IMR-90 (cell line): ENCODE measurements around the gene FSTL5. TPM values are rescaled to one million over a fixed set of nuclear protein-coding genes. Genes with fewer than 3 reads are reported as not detected.

Experiments used
- ATAC-seq: fragments of 200-7000 bp; cut with Tn5 transposase; 2 replicates; pipeline ENCODE4 v1.9.1; 2020; ENCODE audit warnings: low read depth, mild to moderate bottlenecking, moderate library complexity
- BruUV-seq: library from RNA; stranded (reverse); fragments of 400-500 nt; replicated peaks from 2 replicates; lab custom pipeline; 2021; lab: Mats Ljungman, UMichigan
- CTCF ChIA-PET: fragments of 300-600 bp; formaldehyde crosslinking; extraction: SDS; loops from one replicate; lab custom pipeline; 2021; ENCODE audit warnings: antibody characterized with exemption; lab: Yijun Ruan, JAX
- POLR2A ChIA-PET: fragments of 300-600 bp; sonication (Branson Sonifier 250); formaldehyde crosslinking; loops from one replicate; lab custom pipeline; 2022; ENCODE audit warnings: antibody characterized with exemption; ENCODE audit not compliant: unreplicated experiment; lab: Charles Lee
- DNase-seq: peaks from one replicate; pipeline ENCODE4 v3.0.0; 2013
- H2AFZ ChIP-seq: replicated peaks from 2 replicates; pipeline ENCODE3; 2013; ENCODE audit warnings: low read length, mild to moderate bottlenecking; ENCODE audit not compliant: poor library complexity
- H2AK5ac ChIP-seq: 2 replicates; pipeline ENCODE4 v1.6.1; 2013; ENCODE audit warnings: low read depth, low read length, inconsistent platforms
- H2AK9ac ChIP-seq: replicated peaks from 2 replicates; pipeline ENCODE3; 2013; ENCODE audit warnings: mild to moderate bottlenecking, low read depth, low read length, moderate library complexity; ENCODE audit not compliant: poor library complexity
- H2BK120ac ChIP-seq: 2 replicates; pipeline ENCODE4 v1.6.1; 2013; ENCODE audit warnings: low read depth, low read length, inconsistent platforms
- H2BK15ac ChIP-seq: 3 replicates; pipeline ENCODE4 v1.6.1; 2013; ENCODE audit warnings: low read depth, low read length, inconsistent platforms
- H2BK20ac ChIP-seq: 2 replicates; pipeline ENCODE4 v1.6.1; 2013; ENCODE audit warnings: low read depth, mild to moderate bottlenecking, inconsistent platforms, low read length, moderate library complexity
- H2BK5ac ChIP-seq: 2 replicates; pipeline ENCODE4 v1.6.1; 2013; ENCODE audit warnings: mild to moderate bottlenecking, low read depth, low read length, inconsistent platforms; ENCODE audit not compliant: poor library complexity, severe bottlenecking
- H3K14ac ChIP-seq: replicated peaks from 2 replicates; pipeline ENCODE4 v1.6.1; 2013; ENCODE audit warnings: low read depth, low read length, inconsistent platforms
- H3K18ac ChIP-seq: 2 replicates; pipeline ENCODE4 v1.6.1; 2013; ENCODE audit warnings: low read depth, low read length, control low read depth
- H3K23ac ChIP-seq: 2 replicates; pipeline ENCODE4 v1.6.1; 2013; ENCODE audit warnings: low read depth, low read length, inconsistent platforms
- H3K27ac ChIP-seq: 2 replicates; pipeline ENCODE4 v1.5.1; 2013; ENCODE audit warnings: mild to moderate bottlenecking, control low read depth, low read length; ENCODE audit not compliant: insufficient read depth
- H3K27me3 ChIP-seq: 2 replicates; pipeline ENCODE4 v1.6.1; 2013; ENCODE audit warnings: low read length; ENCODE audit not compliant: control insufficient read depth, insufficient read depth
- H3K36me3 ChIP-seq: 2 replicates; pipeline ENCODE4 v1.6.1; 2013; ENCODE audit warnings: low read length, mixed read lengths; ENCODE audit not compliant: control insufficient read depth, insufficient read depth
- H3K4ac ChIP-seq: 2 replicates; pipeline ENCODE4 v1.6.1; 2013; ENCODE audit warnings: low read depth, low read length, inconsistent platforms
- H3K4me1 ChIP-seq: 2 replicates; pipeline ENCODE4 v1.6.1; 2013; ENCODE audit warnings: low read length, mixed read lengths; ENCODE audit not compliant: control insufficient read depth, insufficient read depth
- H3K4me2 ChIP-seq: 2 replicates; pipeline ENCODE4 v1.6.1; 2013; ENCODE audit warnings: low read depth, mild to moderate bottlenecking, control low read depth, low read length, moderate library complexity
- H3K4me3 ChIP-seq: 2 replicates; pipeline ENCODE4 v1.5.1; 2013; ENCODE audit warnings: low read depth, mild to moderate bottlenecking, control low read depth, low read length, moderate library complexity; ENCODE audit not compliant: insufficient read depth
- H3K56ac ChIP-seq: 2 replicates; pipeline ENCODE4 v1.6.1; 2013; ENCODE audit warnings: low read length, inconsistent platforms; ENCODE audit not compliant: insufficient read depth; ENCODE audit errors: extremely low read depth
- H3K79me1 ChIP-seq, 2 experiments: 2 replicates each; pipeline ENCODE4 v1.6.1; 2013; ENCODE audit warnings: low read length in 2 of 2, inconsistent platforms in 1 of 2, low read depth in 1 of 2
- H3K9ac ChIP-seq: 2 replicates; pipeline ENCODE4 v1.6.1; 2013; ENCODE audit warnings: low read depth, low read length, control low read depth
- H3K9me1 ChIP-seq: 2 replicates; pipeline ENCODE4 v1.6.1; 2013; ENCODE audit warnings: low read length, inconsistent platforms; ENCODE audit not compliant: insufficient read depth
- H3K9me3 ChIP-seq: 2 replicates; pipeline ENCODE4 v1.6.1; 2013; ENCODE audit warnings: low read length; ENCODE audit not compliant: control insufficient read depth, insufficient read depth
- H4K20me1 ChIP-seq: 2 replicates; pipeline ENCODE4 v1.6.1; 2013; ENCODE audit warnings: low read length, inconsistent platforms; ENCODE audit not compliant: insufficient read depth
- H4K5ac ChIP-seq: 2 replicates; pipeline ENCODE4 v1.6.1; 2013; ENCODE audit warnings: mild to moderate bottlenecking, low read depth, low read length, control low read depth
- H4K8ac ChIP-seq, 2 experiments: 2 replicates each; pipeline ENCODE4 v1.6.1; 2013; ENCODE audit warnings: low read depth in 2 of 2, low read length in 2 of 2, control low read depth in 1 of 2, inconsistent platforms in 1 of 2
- H4K91ac ChIP-seq: 2 replicates; pipeline ENCODE4 v1.6.1; 2013; ENCODE audit warnings: low read depth, low read length, inconsistent platforms; ENCODE audit not compliant: insufficient read depth
- BHLHE40 ChIP-seq: fragments of 150-350 bp; IDR thresholded peaks from 2 replicates; pipeline ENCODE4 v1.6.1; 2016; ENCODE audit warnings: mild to moderate bottlenecking, low read depth, low read length
- CEBPB ChIP-seq: IDR thresholded peaks from 2 replicates; pipeline ENCODE4 v1.6.1; 2012; ENCODE audit warnings: low read depth, low read length, improper control_type of control experiment
- CHD1 ChIP-seq: IDR thresholded peaks from 2 replicates; pipeline ENCODE4 v1.6.1; 2012; ENCODE audit warnings: low read depth, low read length, improper control_type of control experiment
- CTCF ChIP-seq: conservative IDR thresholded peaks from 2 replicates; pipeline ENCODE4 v1.5.1; 2012; ENCODE audit warnings: mild to moderate bottlenecking, low read depth, low read length, improper control_type of control experiment
- ELK1 ChIP-seq: fragments of 150-350 bp; IDR thresholded peaks from 2 replicates; pipeline ENCODE4 v1.6.1; 2016; ENCODE audit warnings: low read depth, mild to moderate bottlenecking, low read length, moderate library complexity, borderline replicate concordance
- MXI1 ChIP-seq: IDR thresholded peaks from 2 replicates; pipeline ENCODE4 v1.6.1; 2012; ENCODE audit warnings: low read depth, mild to moderate bottlenecking, low read length, moderate library complexity, borderline replicate concordance
- SMC3 ChIP-seq: fragments of 150-350 bp; IDR thresholded peaks from 2 replicates; pipeline ENCODE4 v1.6.1; 2016; ENCODE audit warnings: low read depth, mild to moderate bottlenecking, antibody characterized with exemption, low read length, moderate library complexity
- WGBS, 2 experiments: methylation state at CpG; one replicate each; pipeline versions ENCODE4 v1.1.5 to v1.1.7; 2013; ENCODE audit warnings: missing lambda C conversion rate in 2 of 2; ENCODE audit not compliant: insufficient read length in 1 of 2; ENCODE audit errors: extremely low coverage in 2 of 2; 5-methylcytosine and 5-hydroxymethylcytosine counted together
- dilution Hi-C: fragments of 300-500 bp; cut with HindIII; formaldehyde crosslinking; loops from one replicate; pipeline ENCODE4 v1.14.3; 2018; ENCODE audit warnings: low sequenced_read_pairs; ENCODE audit not compliant: unreplicated experiment
- in situ Hi-C: fragments of 300-500 bp; cut with MboI; formaldehyde crosslinking; loops from 3 replicates; pipeline ENCODE4 v1.14.3; 2019; ENCODE audit warnings: low sequenced_read_pairs, inconsistent platforms, mixed read lengths
- intact Hi-C: fragments of 100-400 bp; cut with micrococcal nuclease; formaldehyde crosslinking; loops from 2 replicates; pipeline ENCODE4 v1.10.0; 2022
- polyA plus RNA-seq, 3 experiments: library from polyadenylated mRNA; depleted of rRNA; stranded (reverse); fragments of >200 nt; gene quantifications; 2 replicates each; pipeline ENCODE4 v1.2.3, GENCODE V29; 2012; ENCODE audit warnings: low replicate concordance in 1 of 3
- total RNA-seq: library from RNA; depleted of rRNA; stranded (reverse); fragments of >200 nt; gene quantifications from 2 replicates; pipeline ENCODE4 v1.2.3, GENCODE V29; 2012

The FSTL5 gene
- total and polyA plus RNA-seq, 2 of the 4 experiments (the other 2 are of a cell fraction), result under 0.01 TPM; not detected in 1

GRCh38 chr4:161463436-161463835 is 700.4 kb downstream of the FSTL5 start:
- DNase-seq (no peak), ATAC-seq (no peak)
- no peak overlapping the region for H3K9ac ChIP-seq
- CTCF ChIA-PET, result no interaction called here
- no peak overlapping the region for H2AK5ac ChIP-seq
- H3K4me1 ChIP-seq, result no peaks in the 10 kb centered on the region
- no TSS peak for BruUV-seq
- no peak overlapping the region for H3K27ac ChIP-seq
- intact Hi-C loops (no loop called here), in situ Hi-C loops (no loop called here), dilution Hi-C loops (no loop called here)
- H2AK9ac ChIP-seq, result no peak overlapping the region
- H4K20me1 ChIP-seq, result no peaks in the 10 kb centered on the region
- no peak overlapping the region for H3K14ac ChIP-seq
- no peak overlapping the region for H2BK120ac ChIP-seq
- no peak overlapping the region for H3K4ac ChIP-seq
- no peak overlapping the region for H4K8ac ChIP-seq
- H2AFZ ChIP-seq, result no peak overlapping the region
- H3K9me1 ChIP-seq, result no peaks in the 10 kb centered on the region
- H3K9me3 ChIP-seq, result no peaks in the 10 kb centered on the region
- no peak overlapping the region for H2BK5ac ChIP-seq
- no peak overlapping the region for H2BK20ac ChIP-seq
- H3K36me3 ChIP-seq, result no peaks in the 10 kb centered on the region
- H4K91ac ChIP-seq, result no peak overlapping the region
- POLR2A ChIA-PET, result no interaction called here
- H2BK15ac ChIP-seq, result no peak overlapping the region
- no peak overlapping the region for H3K56ac ChIP-seq
- no peak overlapping the region for H3K23ac ChIP-seq
- H3K4me2 ChIP-seq, result no peak overlapping the region
- TF ChIP-seq SMC3, result no peak
- TF ChIP-seq CHD1, result no peak
- no peak for TF ChIP-seq BHLHE40
- TF ChIP-seq ELK1, result no peak
- no peak for TF ChIP-seq CEBPB
- TF ChIP-seq MXI1, result no peak
- TF ChIP-seq CTCF, result no peak
- no peak overlapping the region for H4K5ac ChIP-seq
- H3K27me3 ChIP-seq, result no peaks in the 10 kb centered on the region
- no peaks in the 10 kb centered on the region for H3K79me1 ChIP-seq
- no peak overlapping the region for H3K18ac ChIP-seq
- no peak overlapping the region for H3K4me3 ChIP-seq
- 20% methylated on average over 1 of the region's 2 CpGs; no CpG with 5 or more reads in 1 of the 2 experiments for WGBS, 2 experiments
